ENCODE measurements around the gene TRAK1. TPM values are rescaled to one million over a fixed set of nuclear protein-coding genes. Genes with fewer than 3 reads are reported as not detected.

The TRAK1 gene
- total and polyA plus RNA-seq, 10 of the 15 experiments (the other 5 are each of a cell fraction or from before 2014, with no cell fraction given): 6.6 to 46.2 (median 23.7) TPM

GRCh38 chr3:42098171-42098570, 7.0 kb downstream of the TRAK1 start (continued):
- TF ChIP-seq E4F1 (IDR thresholded peaks at IDR 0.05; ENCODE audit: borderline replicate concordance, partially characterized antibody) (no peak), POLR2AphosphoS2 (IDR thresholded peaks at IDR 0.05; ENCODE audit: low read depth, low read length) (no peak), SMAD5 (IDR thresholded peaks at IDR 0.05; ENCODE audit: low read depth) (no peak), KAT2A (conservative IDR thresholded peaks at IDR 0.05; ENCODE audit: control insufficient read depth, low read depth, low read length) (no peak), HDAC6 (IDR thresholded peaks at IDR 0.05; ENCODE audit: unreplicated experiment) (no peak), HDGF (IDR thresholded peaks at IDR 0.05) (no peak), CBX5 (IDR thresholded peaks at IDR 0.05; ENCODE audit: low read depth) (no peak), WRNIP1 (IDR thresholded peaks at IDR 0.05; ENCODE audit: borderline replicate concordance, low read depth, low read length) (no peak)

GRCh38 chr3:42099020-42099765, 8.0 kb downstream of the TRAK1 start:
- FAIRE-seq: no peak
- H3K27ac ChIP-seq (ENCODE audit: control insufficient read depth, insufficient read depth): no peak overlapping the region
- no peak; the same call in 2 of the 3 replicates for ATAC-seq
- peaks cover 16% of the 10 kb centered on the region for H3K79me2 ChIP-seq (ENCODE audit: control insufficient read depth, insufficient read depth, low read length)
- H3K4me1 ChIP-seq (ENCODE audit: control insufficient read depth, insufficient read depth, low read length): peaks cover 22% of the 10 kb centered on the region
- POLR2A ChIA-PET: interaction anchor here (0.6 to 1.5 kb wide), 7 partner anchors 13 to 96 kb away, joined by 3 to 9 read pairs (median 4); no protein-coding TSS in a partner anchor
- BruUV-seq (replicated peaks): TSS peak; percentile 8
- H3K4me2 ChIP-seq (ENCODE audit: control insufficient read depth, insufficient read depth): no peak overlapping the region
- in situ Hi-C loops (cut with MboI): no loop called here
- H3K36me3 ChIP-seq (ENCODE audit: control insufficient read depth in 2 of 2, insufficient read depth in 2 of 2, low read length in 1 of 2): peaks cover 6 to 18% of the 10 kb centered on the region in 2 experiments
- CTCF ChIA-PET: interaction anchor here (0.7 to 6.2 kb wide), 51 partner anchors 8 to 1515 kb away, joined by 3 to 87 read pairs (median 5); partner anchors contain the start of genes TRAK1 and ULK4
- 89% methylated on average over 19 of the region's 19 CpGs for WGBS (ENCODE audit: insufficient coverage, insufficient replicate concordance, low lambda C conversion rate, missing lambda C conversion rate)
- RAD21 ChIA-PET (ENCODE audit: unreplicated experiment): interaction anchor here (0.6 to 3.7 kb wide), 25 partner anchors 11 to 225 kb away, joined by 3 to 34 read pairs (median 4); partner anchors contain the start of gene ULK4
- intact Hi-C loops (cut with micrococcal nuclease; ENCODE audit: unreplicated experiment): loop anchor here (1.0 to 10.0 kb wide), 4 partner anchors 84 to 884 kb away; partner anchors contain the start of gene ULK4
- no peaks in the 10 kb centered on the region; the same call in 2 of the 3 replicates for H3K9me3 ChIP-seq (replicated peaks; ENCODE audit: control insufficient read depth, insufficient read depth, low read length)
- H3K4me3 ChIP-seq: no peak overlapping the region
- no peak overlapping the region for H2AFZ ChIP-seq (ENCODE audit: control insufficient read depth, low read depth, low read length)
- no peaks in the 10 kb centered on the region for H3K27me3 ChIP-seq (replicated peaks in 1 of 2; ENCODE audit: control insufficient read depth in 2 of 2, insufficient read depth in 2 of 2, low read length in 1 of 2)
- SMC1A ChIA-PET (ENCODE audit: uncharacterized antibody, unreplicated experiment): interaction anchor here (0.6 to 4.5 kb wide), 40 partner anchors 11 to 218 kb away, joined by 3 to 49 read pairs (median 5); partner anchors contain the start of gene ULK4
- no peak overlapping the region for H3K9ac ChIP-seq (ENCODE audit: control insufficient read depth, insufficient read depth, low read length)
- no peaks in the 10 kb centered on the region for H4K20me1 ChIP-seq (ENCODE audit: control insufficient read depth, insufficient read depth)
- DNase-seq (ENCODE audit: low read depth, low spot score): no peak
- TF ChIP-seq ZNF207 (IDR thresholded peaks at IDR 0.05; ENCODE audit: borderline replicate concordance): no peak
- TF ChIP-seq BCL11A (IDR thresholded peaks at IDR 0.05; ENCODE audit: low read depth, low read length): no peak
- TF ChIP-seq WRNIP1 (IDR thresholded peaks at IDR 0.05; ENCODE audit: borderline replicate concordance, low read depth, low read length): no peak
- no peak for TF ChIP-seq USF1 (IDR thresholded peaks at IDR 0.05; ENCODE audit: borderline replicate concordance, extremely low read length, insufficient read depth, low read depth, low read length)
- no peak for TF ChIP-seq ZNF384 (IDR thresholded peaks at IDR 0.05; ENCODE audit: borderline replicate concordance, low read depth, low read length)
- TF ChIP-seq KLF5 (IDR thresholded peaks at IDR 0.05; ENCODE audit: partially characterized antibody): no peak
- no peak for TF ChIP-seq MXI1 (IDR thresholded peaks at IDR 0.05; ENCODE audit: low read depth, low read length)
- no peak for TF ChIP-seq ELK1 (IDR thresholded peaks at IDR 0.05; ENCODE audit: low read depth, low read length)
- TF ChIP-seq RB1 (IDR thresholded peaks at IDR 0.05; ENCODE audit: borderline replicate concordance): no peak
- no peak for TF ChIP-seq DPF2 (IDR thresholded peaks at IDR 0.05)
- TF ChIP-seq SIN3A (IDR thresholded peaks at IDR 0.05; ENCODE audit: low read depth, low read length): no peak
- TF ChIP-seq POLR2AphosphoS2 (IDR thresholded peaks at IDR 0.05; ENCODE audit: low read depth, low read length): no peak

All from GM12878 (cell line).